ENCODE data around the gene NIPBL. TPM values are rescaled to one million over a fixed set of nuclear protein-coding genes. Genes with fewer than 3 reads are reported as not detected.

Gene NIPBL
- total RNA-seq, 1 donor from 2014 or later: 29.6 TPM

DNA sequence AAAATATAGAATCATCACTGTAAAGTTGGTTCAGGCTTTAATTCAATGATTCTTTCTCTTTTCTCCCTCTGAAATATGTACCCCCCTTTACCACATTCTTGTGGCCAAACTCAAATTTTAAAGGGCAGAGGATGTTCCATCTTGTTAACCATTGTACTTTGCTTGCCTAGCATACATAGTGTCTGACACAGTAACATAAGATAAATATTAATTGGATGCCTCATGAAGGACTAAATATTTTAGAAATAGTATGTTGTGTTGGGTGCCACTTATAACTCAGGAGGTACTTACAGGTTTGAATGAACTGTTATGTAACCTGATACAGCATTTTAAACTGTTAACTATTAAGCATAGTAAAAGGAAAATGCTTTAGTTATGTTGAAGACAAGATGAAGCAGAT lies 71.5 kb downstream of the NIPBL start:
- intact Hi-C loops (cut with DNase I): loop anchor here (5.0 kb wide), 1 partner anchor 71 kb away; the partner anchor contains the start of gene NIPBL
- TF ChIP-seq, protein P1, sequence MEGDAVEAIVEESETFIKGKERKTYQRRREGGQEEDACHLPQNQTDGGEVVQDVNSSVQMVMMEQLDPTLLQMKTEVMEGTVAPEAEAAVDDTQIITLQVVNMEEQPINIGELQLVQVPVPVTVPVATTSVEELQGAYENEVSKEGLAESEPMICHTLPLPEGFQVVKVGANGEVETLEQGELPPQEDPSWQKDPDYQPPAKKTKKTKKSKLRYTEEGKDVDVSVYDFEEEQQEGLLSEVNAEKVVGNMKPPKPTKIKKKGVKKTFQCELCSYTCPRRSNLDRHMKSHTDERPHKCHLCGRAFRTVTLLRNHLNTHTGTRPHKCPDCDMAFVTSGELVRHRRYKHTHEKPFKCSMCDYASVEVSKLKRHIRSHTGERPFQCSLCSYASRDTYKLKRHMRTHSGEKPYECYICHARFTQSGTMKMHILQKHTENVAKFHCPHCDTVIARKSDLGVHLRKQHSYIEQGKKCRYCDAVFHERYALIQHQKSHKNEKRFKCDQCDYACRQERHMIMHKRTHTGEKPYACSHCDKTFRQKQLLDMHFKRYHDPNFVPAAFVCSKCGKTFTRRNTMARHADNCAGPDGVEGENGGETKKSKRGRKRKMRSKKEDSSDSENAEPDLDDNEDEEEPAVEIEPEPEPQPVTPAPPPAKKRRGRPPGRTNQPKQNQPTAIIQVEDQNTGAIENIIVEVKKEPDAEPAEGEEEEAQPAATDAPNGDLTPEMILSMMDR (IDR thresholded peaks at IDR 0.05): no peak
- H3K4me1 ChIP-seq: peaks cover 0 to 22% of the 10 kb centered on the region in 2 donors
- H3K4me3 ChIP-seq: no peak overlapping the region
- no peak overlapping the region for H3K27ac ChIP-seq
- no peaks in the 10 kb centered on the region for H3K9me3 ChIP-seq
- H3K27me3 ChIP-seq: no peaks in the 10 kb centered on the region
- no peak for DNase-seq (ENCODE audit: low spot score in 2 of 2)
- H3K36me3 ChIP-seq: no peaks in the 10 kb centered on the region

DNA sequence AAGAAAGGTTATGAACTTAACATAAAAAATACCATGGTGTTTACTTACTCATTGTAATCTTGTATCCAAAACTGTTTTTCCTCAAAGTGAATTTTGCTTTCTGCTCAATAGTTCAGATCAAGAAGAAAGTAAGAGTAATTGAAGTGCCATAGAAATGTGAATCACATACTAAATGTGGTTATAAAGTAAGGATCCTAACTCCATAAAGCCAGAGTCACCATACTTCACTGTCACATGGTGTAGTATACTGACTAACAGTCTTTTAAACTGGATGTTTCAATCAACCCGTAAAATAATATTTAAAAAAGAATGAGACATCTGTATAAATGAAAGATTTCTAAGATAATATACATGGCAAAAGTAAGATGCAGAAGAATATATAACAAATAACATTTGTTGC lies 72.1 kb downstream of the NIPBL start:
- H3K4me1 ChIP-seq: peaks cover 0 to 22% of the 10 kb centered on the region in 2 donors
- no peak for DNase-seq (ENCODE audit: low spot score in 2 of 2)
- no peaks in the 10 kb centered on the region for H3K9me3 ChIP-seq
- intact Hi-C loops (cut with DNase I): loop anchor here (5.0 kb wide), 1 partner anchor 71 kb away; the partner anchor contains the start of gene NIPBL
- H3K27me3 ChIP-seq: no peaks in the 10 kb centered on the region
- no peak overlapping the region for H3K27ac ChIP-seq
- no peaks in the 10 kb centered on the region for H3K36me3 ChIP-seq
- TF ChIP-seq, protein P1 (IDR thresholded peaks at IDR 0.05): no peak
- H3K4me3 ChIP-seq: no peak overlapping the region

DNA sequence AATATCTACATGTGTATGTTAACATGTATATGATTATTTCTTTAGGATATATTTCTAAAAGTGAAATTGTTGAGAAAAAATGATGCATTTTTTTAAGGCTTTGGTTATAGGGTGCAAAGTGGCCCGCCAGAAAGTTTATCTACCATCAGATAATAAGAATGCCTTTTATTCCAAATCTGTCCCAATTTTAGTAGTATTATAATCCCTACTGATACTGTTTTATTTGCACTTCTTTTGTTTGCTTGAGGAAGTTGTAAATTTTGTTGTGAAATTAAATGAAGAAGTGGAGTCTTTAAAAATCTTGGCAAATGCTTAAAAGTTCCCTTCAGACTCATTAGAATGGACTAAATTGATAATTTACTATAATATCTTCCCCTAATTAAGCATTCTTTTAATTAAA lies 73.0 kb downstream of the NIPBL start:
- Histone ChIP-seq H3K4me1 (peaks cover 0 to 22% of the 10 kb centered on the region in 2 donors), H3K4me3 (no peak overlapping the region), H3K27me3 (no peaks in the 10 kb centered on the region), H3K36me3 (no peaks in the 10 kb centered on the region), H3K9me3 (no peaks in the 10 kb centered on the region), H3K27ac (no peak overlapping the region)
- intact Hi-C loops (cut with DNase I): loop anchor here (5.0 kb wide), 1 partner anchor 72 kb away; the partner anchor contains the start of gene NIPBL
- no peak for DNase-seq (ENCODE audit: low spot score in 2 of 2)
- TF ChIP-seq, protein P1 (IDR thresholded peaks at IDR 0.05): no peak

DNA sequence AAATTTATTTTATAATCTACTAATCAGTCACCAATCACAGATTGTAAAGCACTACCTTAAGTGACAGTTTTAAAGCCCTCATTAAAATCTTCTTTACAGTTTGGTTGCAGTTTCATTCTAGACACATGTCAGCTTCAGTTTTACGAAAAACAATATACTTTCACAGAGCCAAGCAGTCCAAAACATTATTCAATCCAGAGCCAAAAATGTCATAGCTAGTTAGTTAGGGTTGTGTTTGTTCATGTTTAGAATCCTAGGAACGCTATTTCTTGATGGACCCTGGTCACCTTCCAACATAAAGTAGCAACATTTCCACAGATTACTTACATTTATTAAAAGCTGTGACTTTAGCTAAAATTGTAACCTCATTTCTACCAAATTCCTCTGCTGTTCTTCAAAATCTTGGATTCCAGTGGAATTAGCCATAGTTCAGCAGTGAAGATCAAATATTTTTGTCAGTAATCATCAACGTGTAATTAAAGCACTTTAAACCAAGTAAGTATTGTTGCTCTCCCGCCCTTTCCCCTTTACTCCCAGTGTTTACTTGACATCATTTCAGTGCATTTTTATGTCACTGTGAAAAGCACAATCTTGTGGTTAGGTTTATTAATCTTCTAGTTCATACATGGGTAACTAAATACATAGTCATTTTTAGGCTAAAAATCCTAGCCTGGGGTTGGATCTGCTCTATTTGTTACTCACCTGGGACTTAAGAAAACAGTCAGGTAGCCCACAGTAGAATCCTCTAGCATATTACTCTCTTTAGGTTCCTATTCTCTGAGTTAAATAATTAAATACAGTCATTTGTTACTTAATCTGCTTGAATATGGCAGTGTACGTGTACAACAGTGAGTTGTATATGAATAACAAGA lies 74.3 kb downstream of the NIPBL start:
- TF ChIP-seq, protein P1 (IDR thresholded peaks at IDR 0.05): no peak
- no peaks in the 10 kb centered on the region for H3K36me3 ChIP-seq
- no peak overlapping the region for H3K27ac ChIP-seq
- H3K27me3 ChIP-seq: no peaks in the 10 kb centered on the region
- H3K4me3 ChIP-seq: no peak overlapping the region
- DNase-seq (ENCODE audit: low spot score in 2 of 2): no peak
- H3K9me3 ChIP-seq: no peaks in the 10 kb centered on the region
- H3K4me1 ChIP-seq: peaks cover 0 to 22% of the 10 kb centered on the region in 2 donors
- intact Hi-C loops (cut with DNase I): no loop called here

DNA sequence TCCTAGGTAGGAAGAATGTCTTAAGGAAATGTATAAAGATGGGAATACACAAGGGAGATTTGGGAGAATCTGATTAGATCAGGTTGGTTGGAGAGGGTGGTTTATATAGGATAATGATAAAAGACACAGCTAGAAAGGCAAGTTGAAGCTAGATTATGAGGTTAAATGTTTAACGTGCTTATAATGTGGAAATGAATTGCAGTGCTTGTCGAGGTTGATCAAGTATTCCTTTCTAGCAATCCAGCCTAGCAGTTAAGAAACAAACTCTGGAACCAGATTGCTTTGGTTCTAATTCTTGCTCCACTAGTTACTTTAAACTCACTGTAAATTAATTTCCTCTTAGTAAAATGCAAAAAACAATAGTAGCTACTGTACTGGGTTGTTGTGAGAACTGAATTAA lies 76.5 kb downstream of the NIPBL start:
- TF ChIP-seq, protein P1 (IDR thresholded peaks at IDR 0.05): no peak
- Histone ChIP-seq H3K4me1 (peaks cover 0 to 21% of the 10 kb centered on the region in 2 donors), H3K4me3 (no peak overlapping the region), H3K36me3 (peaks cover 8 to 9% of the 10 kb centered on the region in 2 donors), H3K27me3 (no peaks in the 10 kb centered on the region), H3K9me3 (no peaks in the 10 kb centered on the region), H3K27ac (no peak overlapping the region)
- DNase-seq (ENCODE audit: low spot score in 2 of 2): no peak
- intact Hi-C loops (cut with DNase I): no loop called here

Measured in ascending aorta (tissue), 2 donors.